GM23248 (cell line): ENCODE data around the gene RBM17.

Experiments
- EZH2 ChIP-seq: fragments of 200-600 bp; sonication (generic); IDR thresholded peaks from 2 replicates; pipeline ENCODE4 v1.6.1; 2018; ENCODE audit warnings: antibody characterized with exemption, mild to moderate bottlenecking; ENCODE audit not compliant: insufficient read depth, poor library complexity, severe bottlenecking
- EZH2phosphoT487 ChIP-seq: fragments of 200-600 bp; sonication (generic); IDR thresholded peaks from 2 replicates; pipeline ENCODE4 v1.6.1; 2018; ENCODE audit warnings: antibody characterized with exemption, moderate library complexity, mild to moderate bottlenecking, low read depth; ENCODE audit not compliant: insufficient read depth

- TF ChIP-seq EZH2phosphoT487 (no peak), EZH2 (no peak)
Observed at GRCh38 chr10:6053303-6053702, 35.5 kb upstream of the RBM17 start.
